Gastrocnemius medialis (tissue), 4 donors: Measurements from ENCODE around the gene BAIAP2L2. TPM values are rescaled to one million over a fixed set of nuclear protein-coding genes. Genes with fewer than 3 reads are reported as not detected.

Experiments used
- ATAC-seq, 2 donors: fragments of 150-250 bp; one replicate each; pipeline ENCODE4 v1.9.1; 2016
- DNase-seq, 2 donors: peaks; one replicate each; pipeline ENCODE4 v3.0.0-alpha.2; 2019
- H3K27ac ChIP-seq, 4 donors: fragments of 200-600 bp; sonication (generic); 1 replicate in 1 of 4; 2 replicates in 3 of 4; pipeline ENCODE4 v1.5.1; 2016 to 2018; ENCODE audit warnings: mild to moderate bottlenecking in 2 of 4, moderate library complexity in 1 of 4
- H3K27me3 ChIP-seq, 3 donors: fragments of 200-600 bp; sonication (generic) in 2 of 3; 1 replicate in 1 of 3; 2 replicates in 2 of 3; pipeline versions ENCODE4 v1.5.1 to v1.6.0; 2016 to 2019; ENCODE audit warnings: mild to moderate bottlenecking in 1 of 3, moderate library complexity in 1 of 3
- H3K36me3 ChIP-seq, 2 donors: fragments of 200-600 bp; sonication (generic) in 1 of 2; one replicate each; pipeline ENCODE4 v1.5.1; 2017 to 2018
- H3K4me1 ChIP-seq, 2 donors: fragments of 200-600 bp; sonication (generic) in 1 of 2; one replicate each; pipeline ENCODE4 v1.5.1; 2016 to 2017; ENCODE audit warnings: mild to moderate bottlenecking in 2 of 2
- H3K4me3 ChIP-seq, 4 donors: fragments of 200-600 bp; sonication (generic) in 3 of 4; 1 replicate in 1 of 4; 2 replicates in 3 of 4; pipeline ENCODE4 v1.5.1; 2016 to 2019; ENCODE audit warnings: mild to moderate bottlenecking in 2 of 4
- H3K9me3 ChIP-seq, 3 donors: fragments of 200-600 bp; sonication (generic) in 2 of 3; 1 replicate in 1 of 3; 2 replicates in 2 of 3; pipeline ENCODE4 v1.5.1; 2016 to 2019
- POLR2A ChIP-seq, 2 donors: fragments of 450-650 bp; IDR thresholded peaks; one replicate each; pipeline ENCODE4 v1.6.1; 2017; ENCODE audit warnings: antibody characterized with exemption in 2 of 2, mild to moderate bottlenecking in 2 of 2, moderate library complexity in 2 of 2
- in situ Hi-C, 4 donors: fragments of 200-750 bp; cut with MboI; loops; one replicate each; pipeline versions ENCODE4 v1.15.0 to v1.8.0; 2017; ENCODE audit warnings: low sequenced_read_pairs in 4 of 4
- intact Hi-C: fragments of 100-400 bp; cut with DNase I; formaldehyde crosslinking; loops from one replicate; pipeline ENCODE4 v1.15.1; 2023; ENCODE audit warnings: low total_unique reads
- total RNA-seq, 4 donors: library from RNA; depleted of rRNA; stranded (reverse); fragments of >200 nt; gene quantifications; one replicate each; pipeline versions ENCODE4 v1.1.0 to v1.2.3, GENCODE V29; 2016
- TF ChIP-seq, protein P1 (sequence below), 5 experiments: fragments of 450-650 bp in 3 of 5; fragments of 200-600 bp in 2 of 5; sonication (generic) in 2 of 5; IDR thresholded peaks in 4 of 5; conservative IDR thresholded peaks in 1 of 5; 1 replicate in 4 of 5; 2 replicates in 1 of 5; pipeline ENCODE4 v1.5.1; 2016 to 2019; ENCODE audit warnings: antibody characterized with exemption in 5 of 5, mild to moderate bottlenecking in 3 of 5, moderate library complexity in 3 of 5

Gene BAIAP2L2
- total RNA-seq, 4 donors from 2014 or later, result 0.16 to 1.7 (median 0.72) TPM; not detected in 1

- no peaks in the 10 kb centered on the region for H3K9me3 ChIP-seq
- peaks cover 2 to 7% of the 10 kb centered on the region in 2 donors for H3K4me1 ChIP-seq
- no peak overlapping the region for H3K4me3 ChIP-seq
- DNase-seq (no peak), ATAC-seq (no peak)
- H3K27ac ChIP-seq, result no peak overlapping the region
- H3K27me3 ChIP-seq, result no peaks in the 10 kb centered on the region
- TF ChIP-seq, protein P1, sequence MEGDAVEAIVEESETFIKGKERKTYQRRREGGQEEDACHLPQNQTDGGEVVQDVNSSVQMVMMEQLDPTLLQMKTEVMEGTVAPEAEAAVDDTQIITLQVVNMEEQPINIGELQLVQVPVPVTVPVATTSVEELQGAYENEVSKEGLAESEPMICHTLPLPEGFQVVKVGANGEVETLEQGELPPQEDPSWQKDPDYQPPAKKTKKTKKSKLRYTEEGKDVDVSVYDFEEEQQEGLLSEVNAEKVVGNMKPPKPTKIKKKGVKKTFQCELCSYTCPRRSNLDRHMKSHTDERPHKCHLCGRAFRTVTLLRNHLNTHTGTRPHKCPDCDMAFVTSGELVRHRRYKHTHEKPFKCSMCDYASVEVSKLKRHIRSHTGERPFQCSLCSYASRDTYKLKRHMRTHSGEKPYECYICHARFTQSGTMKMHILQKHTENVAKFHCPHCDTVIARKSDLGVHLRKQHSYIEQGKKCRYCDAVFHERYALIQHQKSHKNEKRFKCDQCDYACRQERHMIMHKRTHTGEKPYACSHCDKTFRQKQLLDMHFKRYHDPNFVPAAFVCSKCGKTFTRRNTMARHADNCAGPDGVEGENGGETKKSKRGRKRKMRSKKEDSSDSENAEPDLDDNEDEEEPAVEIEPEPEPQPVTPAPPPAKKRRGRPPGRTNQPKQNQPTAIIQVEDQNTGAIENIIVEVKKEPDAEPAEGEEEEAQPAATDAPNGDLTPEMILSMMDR (IDR thresholded peaks at IDR 0.05 in 4 of 5, conservative IDR thresholded peaks at IDR 0.05 in 1 of 5), result no peak
- TF ChIP-seq POLR2A (IDR thresholded peaks at IDR 0.05), result no peak
- in situ Hi-C loops (loop anchor here (10.0 to 25.0 kb wide), 5 partner anchors 54 to 251 kb away; no protein-coding TSS in a partner anchor), intact Hi-C loops (loop anchor here (5.0 to 10.0 kb wide), 3 partner anchors 94 to 241 kb away; partner anchors contain the start of gene MAFF)
- peaks cover 0 to 3% of the 10 kb centered on the region in 2 donors for H3K36me3 ChIP-seq
Observed at GRCh38 chr22:38110863-38111852, 674 bp upstream of the BAIAP2L2 start.

GRCh38 chr22:38109371-38110001 is 998 bp downstream of the BAIAP2L2 start:
- ATAC-seq (no peak), DNase-seq (no peak)
- Histone ChIP-seq H3K27ac (no peak overlapping the region), H3K27me3 (no peaks in the 10 kb centered on the region), H3K4me1 (peaks cover 2 to 7% of the 10 kb centered on the region in 2 donors), H3K4me3 (no peak overlapping the region), H3K36me3 (no peaks in the 10 kb centered on the region), H3K9me3 (no peaks in the 10 kb centered on the region)
- TF ChIP-seq, protein P1 (IDR thresholded peaks at IDR 0.05 in 4 of 5, conservative IDR thresholded peaks at IDR 0.05 in 1 of 5), result no peak
- no peak for TF ChIP-seq POLR2A (IDR thresholded peaks at IDR 0.05)
- in situ Hi-C loops, result loop anchor here (10.0 to 25.0 kb wide), 6 partner anchors 55 to 253 kb away; partner anchors contain the start of gene PICK1 (in 2 of the 4)
- intact Hi-C loops, result loop anchor here (5.0 to 10.0 kb wide), 3 partner anchors 95 to 243 kb away; partner anchors contain the start of gene MAFF

DNA sequence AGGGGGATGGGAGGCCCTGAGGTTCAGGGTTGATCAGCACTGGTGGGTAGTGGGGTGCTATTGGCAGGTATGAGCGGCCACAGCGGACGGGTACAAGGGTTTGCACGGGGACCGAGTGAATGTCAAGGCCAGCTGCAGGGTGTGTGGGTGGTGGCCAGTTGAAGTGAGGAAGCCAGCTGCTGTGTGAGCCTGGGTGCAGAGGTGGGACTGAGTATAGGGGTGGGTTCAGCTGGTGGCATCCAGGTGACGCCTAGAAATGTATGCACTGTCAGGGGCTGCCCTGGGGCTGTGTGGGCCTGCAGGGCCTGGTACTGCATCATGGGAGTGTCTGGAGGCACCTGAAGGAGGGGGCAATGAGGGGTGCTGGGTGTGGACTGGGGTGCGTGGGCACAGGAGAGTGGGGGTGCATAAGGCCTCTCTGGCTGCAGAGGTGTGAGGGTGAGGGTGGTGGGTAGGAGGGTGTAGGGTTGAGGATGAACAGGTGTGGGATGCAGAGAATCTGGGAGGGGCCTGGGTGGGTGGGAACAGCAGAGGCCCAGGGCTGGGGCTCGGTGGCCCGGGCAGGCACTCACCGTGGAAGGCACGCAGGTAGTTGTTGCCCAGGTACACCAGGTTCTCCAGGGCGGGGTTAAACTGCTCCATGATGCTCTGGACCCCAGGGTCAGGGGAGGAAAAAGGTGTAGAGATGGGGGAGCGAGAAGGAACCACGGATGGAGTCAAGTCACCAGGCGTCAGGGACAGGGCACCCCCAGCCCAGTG is 1.7 kb downstream of the BAIAP2L2 start:
- no peaks in the 10 kb centered on the region for H3K36me3 ChIP-seq
- DNase-seq, result no peak
- in situ Hi-C loops (loop anchor here in 3 of 4 donors (10.0 to 25.0 kb wide), 3 partner anchors 54 to 254 kb away; partner anchors contain the start of gene PICK1 (in 2 of the 3)), intact Hi-C loops (no loop called here)
- H3K4me1 ChIP-seq, result peaks cover 2 to 7% of the 10 kb centered on the region in 2 donors
- H3K27ac ChIP-seq, result no peak overlapping the region
- H3K9me3 ChIP-seq, result no peaks in the 10 kb centered on the region
- H3K4me3 ChIP-seq, result no peak overlapping the region
- no peak for ATAC-seq
- TF ChIP-seq, protein P1 (IDR thresholded peaks at IDR 0.05 in 4 of 5, conservative IDR thresholded peaks at IDR 0.05 in 1 of 5), result no peak
- no peak for TF ChIP-seq POLR2A (IDR thresholded peaks at IDR 0.05)
- H3K27me3 ChIP-seq, result no peaks in the 10 kb centered on the region
